OCI-M2 (cell line): ENCODE measurements around the gene AMD1.
"Not testable (repeated sequence)": the region's sequence is repeated elsewhere in the genome, so short reads cannot be mapped to it uniquely, and the experiment has no call there.

Experiments used
- DNase-seq: peaks from one replicate; lab custom pipeline; 2025; ENCODE audit not compliant: unreplicated experiment; lab: John Stamatoyannopoulos, UW

The AMD1 gene

DNA sequence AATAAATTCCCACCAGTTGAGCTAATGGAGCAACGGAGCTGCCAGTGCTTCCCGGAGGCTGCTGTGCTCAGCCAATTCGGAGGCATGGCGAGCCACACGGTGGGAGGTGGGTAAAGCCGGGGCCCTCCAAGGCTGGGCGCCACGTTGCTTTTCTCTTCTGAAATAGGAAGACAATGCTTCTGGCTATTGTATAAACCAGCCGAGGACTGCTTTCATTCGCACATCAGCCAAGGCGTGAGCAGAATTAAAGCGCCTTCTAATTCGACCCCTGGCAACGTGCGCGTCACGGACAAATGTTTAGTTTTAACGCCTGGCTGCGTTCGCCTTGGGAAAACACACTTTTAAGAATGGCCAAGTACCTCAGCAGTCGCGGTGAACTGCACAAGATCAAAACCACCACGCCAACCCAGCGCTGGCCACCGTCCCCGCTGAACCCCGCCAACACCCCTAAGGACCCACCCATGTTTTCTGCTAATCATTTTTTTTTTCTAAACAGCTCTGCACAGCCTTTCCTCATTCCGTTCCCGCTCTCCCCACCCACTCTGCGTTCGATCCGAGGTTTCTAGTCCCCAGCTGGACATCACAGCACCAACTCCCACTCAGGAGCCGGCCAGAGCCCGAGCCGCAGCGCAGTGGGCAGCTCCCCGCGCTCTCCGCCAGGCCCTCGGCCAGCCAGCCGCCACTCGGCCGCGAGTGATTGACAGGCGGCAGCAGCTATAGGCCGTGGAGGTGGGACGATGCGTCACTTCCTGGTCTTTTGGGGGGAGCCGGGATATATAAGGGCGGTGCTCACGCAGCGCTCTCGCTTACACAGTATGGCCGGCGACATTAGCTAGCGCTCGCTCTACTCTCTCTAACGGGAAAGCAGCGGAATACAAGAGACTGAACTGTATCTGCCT, at the start of gene AMD1:
AMD1 (plus strand) TSS at position 805 of the 899 bp plus-strand sequence. CDS start 321 bp downstream, outside the sequence.
- DNase-seq, result peak; percentile 90

GRCh38 chr6:110826236-110827129, 48.1 kb upstream of the AMD1 start:
- DNase-seq, result no peak

GRCh38 chr6:110828396-110828795, 46.2 kb upstream of the AMD1 start:
- DNase-seq, result no peak

- DNase-seq, result no peak
These were observed 43.2 kb upstream of the AMD1 start for GRCh38 chr6:110831405-110831804.

GRCh38 chr6:110833831-110834230, 40.8 kb upstream of the AMD1 start:
- no peak for DNase-seq

DNA sequence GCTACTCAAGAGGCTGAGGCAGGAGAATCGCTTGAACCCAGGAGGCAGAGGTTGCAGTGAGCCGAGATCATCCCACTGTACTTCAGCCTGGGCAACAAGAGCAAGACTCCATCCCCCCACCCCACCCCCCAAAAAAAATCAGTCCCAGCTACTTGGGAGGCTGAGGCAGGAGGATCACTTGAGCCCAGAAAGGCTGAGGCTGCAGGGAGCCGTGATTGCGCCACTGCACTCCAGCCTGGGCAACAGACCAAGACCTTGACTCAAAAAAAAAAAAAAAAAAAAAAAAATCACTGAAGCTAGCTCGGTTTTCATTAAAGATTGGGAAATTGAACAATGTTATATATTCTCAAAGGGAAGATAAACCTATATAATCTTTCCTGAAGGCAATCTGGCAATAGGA, 38.8 kb upstream of the AMD1 start:
- DNase-seq, result not testable (repeated sequence)

DNA sequence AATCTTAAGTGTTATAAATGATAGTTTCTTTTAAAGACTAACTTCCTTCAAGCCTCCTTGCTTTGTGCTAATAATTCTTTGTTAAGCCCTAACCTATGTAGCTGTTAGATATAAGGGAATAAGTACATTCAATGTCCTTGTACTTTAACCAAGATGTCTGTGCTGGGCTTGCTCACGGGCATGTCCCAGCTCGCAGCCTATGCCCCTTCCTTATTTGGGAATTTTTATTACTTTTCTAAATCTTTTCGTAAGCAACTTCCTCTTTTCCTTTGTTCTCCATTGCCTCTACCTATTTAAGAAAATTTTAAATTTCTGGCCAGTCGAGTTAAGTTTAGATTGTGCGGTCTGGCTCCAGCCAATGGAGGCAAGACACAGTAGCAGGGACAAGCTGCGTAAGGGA, 33.3 kb upstream of the AMD1 start:
- no peak for DNase-seq

DNA sequence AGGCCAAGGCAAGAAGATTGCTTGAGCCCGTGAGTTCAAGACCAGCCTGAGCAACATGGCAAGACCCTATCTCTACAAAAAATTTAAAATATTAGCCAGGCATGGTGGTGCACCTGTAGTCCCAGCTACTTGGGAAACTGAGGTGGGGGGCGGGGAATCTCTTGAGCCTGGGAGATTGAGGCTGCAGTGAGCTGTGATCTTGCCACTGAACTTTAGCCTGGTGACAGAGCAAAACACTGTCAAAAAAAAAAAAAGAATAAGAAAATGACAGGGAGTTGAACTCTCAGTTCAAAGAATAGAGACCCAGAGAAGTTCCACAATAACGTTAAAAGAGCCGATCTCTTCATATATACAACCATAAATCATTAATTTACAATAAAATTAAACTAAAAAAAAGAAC, 24.8 kb upstream of the AMD1 start:
- DNase-seq, result no peak

- no peak for DNase-seq
These were observed 21.8 kb upstream of the AMD1 start for GRCh38 chr6:110852773-110853172.

DNA sequence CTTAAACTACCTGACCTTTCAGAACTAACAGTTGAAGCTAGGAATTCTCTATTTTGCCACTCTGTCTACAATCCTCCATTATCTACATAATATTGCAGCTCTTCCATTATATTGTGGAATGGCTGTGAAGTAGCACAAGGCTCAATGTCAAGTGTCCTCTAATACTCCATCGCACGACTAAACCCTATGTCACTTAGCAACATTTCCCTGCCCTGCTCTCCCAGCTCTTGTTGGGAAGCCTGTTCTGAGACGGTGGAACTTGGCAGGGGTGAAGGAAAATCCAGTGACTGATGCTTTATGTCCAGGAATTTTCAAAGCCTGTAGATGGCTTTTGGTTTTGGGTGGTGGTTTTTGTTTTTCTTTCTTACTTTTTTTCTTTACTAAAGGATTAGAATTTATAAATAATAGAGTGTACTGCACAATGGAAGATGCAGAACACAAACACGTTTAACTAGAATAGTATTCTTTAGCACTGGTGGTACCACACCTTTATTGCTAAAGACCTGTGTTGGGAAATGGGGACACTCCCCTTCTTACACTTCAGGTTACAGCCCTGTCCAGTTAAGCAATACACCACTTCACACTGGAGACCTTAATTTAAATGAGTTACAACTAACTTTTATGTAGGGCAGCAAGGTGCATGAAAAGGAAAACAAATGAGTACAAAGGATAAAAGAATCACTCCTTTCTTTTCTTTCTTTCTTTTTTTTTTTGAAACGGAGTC, 20.7 kb upstream of the AMD1 start:
- no peak for DNase-seq

DNA sequence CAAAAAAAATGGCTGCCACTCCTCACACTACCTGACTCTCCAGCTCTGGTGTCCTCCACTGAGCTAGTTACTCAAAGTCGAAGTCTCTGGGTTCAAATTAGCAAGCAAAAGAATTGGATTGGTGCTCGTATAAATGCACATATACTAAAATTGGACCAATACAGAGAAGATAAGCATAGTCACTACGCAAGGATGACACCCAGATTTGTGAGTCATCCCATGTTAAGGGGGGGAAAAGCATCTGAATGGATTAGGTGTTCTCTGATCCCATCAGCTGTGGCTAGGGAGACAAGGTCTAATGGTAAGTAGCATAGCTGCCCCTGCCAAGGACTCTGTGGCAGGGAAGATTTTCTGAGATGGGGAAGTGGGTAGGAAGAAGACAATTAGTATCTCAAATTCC, 18.3 kb upstream of the AMD1 start:
- no peak for DNase-seq

- no peak for DNase-seq
These were observed 16.6 kb upstream of the AMD1 start for GRCh38 chr6:110858016-110858415.

- DNase-seq, result no peak
These were observed 15.9 kb upstream of the AMD1 start for GRCh38 chr6:110858562-110859214.

DNA sequence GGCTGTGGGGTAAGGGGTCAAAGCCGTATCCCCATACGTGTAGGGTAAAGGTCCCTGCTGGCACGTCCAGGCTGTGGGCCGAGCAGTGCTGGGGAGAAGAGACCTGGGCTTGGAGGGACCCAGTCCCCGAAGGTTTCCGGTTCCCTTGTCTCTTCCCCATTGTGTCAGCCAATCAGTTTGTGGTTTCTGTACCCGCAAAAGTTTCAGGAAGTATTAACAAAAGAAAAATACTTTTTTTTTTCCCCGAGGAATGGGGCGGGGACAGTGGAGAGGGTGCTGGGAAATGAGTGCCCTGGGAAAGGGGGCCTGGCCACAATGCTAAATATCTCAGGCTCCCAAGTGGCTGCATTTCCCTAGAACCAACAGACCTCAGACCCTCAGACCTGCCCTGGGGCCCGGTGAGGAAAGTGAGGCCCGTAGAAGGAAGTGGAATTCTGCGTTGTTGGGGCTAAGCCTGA, 15.2 kb upstream of the AMD1 start:
- no peak for DNase-seq

DNA sequence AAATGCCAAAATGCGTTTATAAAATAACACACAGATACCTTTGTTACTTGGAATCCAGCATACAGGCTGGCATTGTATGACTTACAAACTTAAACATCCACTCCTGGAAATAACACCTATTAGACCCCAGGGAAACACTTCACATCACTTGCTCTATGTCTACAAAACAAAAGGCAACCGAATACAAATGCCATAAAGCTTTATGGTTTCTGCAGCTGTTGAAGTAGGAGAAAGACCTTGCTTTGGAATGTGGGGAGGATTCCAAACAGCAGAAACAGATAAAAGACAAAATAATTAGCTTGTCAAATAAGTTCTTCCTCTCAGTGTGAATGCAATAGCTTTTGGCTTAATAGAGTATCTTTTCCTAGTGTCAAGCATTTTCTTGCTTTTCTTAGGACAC, 9.8 kb upstream of the AMD1 start:
- DNase-seq, result no peak

- DNase-seq, result no peak
These were observed 429 bp downstream of the AMD1 start for GRCh38 chr6:110874880-110875547.

GRCh38 chr6:110875548-110876169, 1.1 kb downstream of the AMD1 start:
- DNase-seq, result no peak

DNA sequence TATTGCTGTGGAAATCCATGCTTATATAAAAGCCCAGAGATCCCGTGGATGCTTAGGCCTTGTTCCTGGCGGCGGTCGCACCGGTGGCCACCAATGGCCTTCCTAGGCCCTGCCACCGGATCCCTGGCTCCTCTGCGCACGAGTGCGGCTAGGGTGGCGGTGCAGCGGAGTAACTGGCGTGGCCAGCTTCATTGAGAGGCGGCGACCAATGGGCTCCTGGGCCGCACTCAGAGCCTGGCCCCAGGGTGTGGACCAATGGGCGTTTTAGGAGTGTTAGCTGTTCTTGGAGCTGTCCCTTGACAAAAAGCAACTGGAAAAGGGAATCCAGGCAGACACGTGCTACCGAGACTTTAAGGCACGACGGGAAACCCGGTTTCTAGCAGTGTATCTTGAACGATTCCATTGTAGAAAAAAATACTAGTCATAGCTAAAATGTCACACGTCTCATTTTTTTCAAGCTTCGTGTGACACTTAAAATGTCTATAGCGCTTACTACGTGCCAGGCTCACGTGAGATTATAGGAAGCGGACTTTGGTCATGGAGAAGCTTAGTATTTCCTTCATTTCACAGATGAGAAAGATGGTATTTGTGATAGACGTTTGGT, 1.7 kb downstream of the AMD1 start:
- no peak for DNase-seq
